ENCODE measurements around the gene PITX1.

DNA sequence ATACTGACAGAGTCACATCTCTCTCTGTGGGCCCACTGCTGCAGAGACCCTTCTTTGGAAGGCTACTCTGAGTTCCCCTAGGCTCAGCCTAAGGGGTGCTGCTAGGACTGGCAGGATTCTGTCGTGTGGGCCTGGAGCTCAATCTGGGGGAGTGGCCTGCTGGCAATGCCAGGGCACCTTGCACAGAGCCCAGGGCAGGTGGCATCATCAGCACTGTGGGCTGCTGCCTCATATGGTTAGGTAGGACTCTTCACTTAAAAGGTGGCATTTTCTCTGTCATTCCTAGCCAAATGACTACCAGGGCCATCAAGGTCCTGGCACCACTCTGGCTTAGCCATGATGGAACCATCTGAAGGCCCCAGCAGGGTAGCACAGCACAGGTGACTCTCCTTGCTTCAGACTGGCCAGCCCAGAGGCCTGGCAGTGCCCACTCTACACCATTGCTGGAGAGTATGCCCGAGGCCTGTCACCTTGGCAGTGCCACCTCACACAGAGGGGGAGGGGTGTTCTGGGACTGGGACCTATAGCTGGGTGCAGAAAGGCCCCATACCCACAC lies 21.9 kb downstream of the PITX1 start:
- TF ChIP-seq POLR2AphosphoS5 (IDR thresholded peaks at IDR 0.05; ENCODE audit: low read depth, low read length), result no peak
- TF ChIP-seq POLR2A (IDR thresholded peaks at IDR 0.05; ENCODE audit: low read depth, low read length), result no peak
- no peak for TF ChIP-seq TAF1 (IDR thresholded peaks at IDR 0.05; ENCODE audit: low read depth, low read length)
- no peak for TF ChIP-seq SPI1 (IDR thresholded peaks at IDR 0.05; ENCODE audit: low read depth, low read length)
- no peak for TF ChIP-seq POU2F2 (IDR thresholded peaks at IDR 0.05; ENCODE audit: low read depth, low read length)
- TF ChIP-seq PAX5 (IDR thresholded peaks at IDR 0.05; ENCODE audit: insufficient read depth, low read length, severe bottlenecking), result no peak

All from GM12891 (cell line).